Stimulated activated CD4-positive, alpha-beta T cell treated with anti-CD3 and anti-CD28 coated beads, Interleukin-4, amount 100 ng/mL, for 1 hour (primary cell): ENCODE measurements around the gene DUSP22.

Source experiments
- DNase-seq: peaks from one replicate; pipeline ENCODE4 v3.0.0-alpha.2; 2020

The DUSP22 gene

DNA sequence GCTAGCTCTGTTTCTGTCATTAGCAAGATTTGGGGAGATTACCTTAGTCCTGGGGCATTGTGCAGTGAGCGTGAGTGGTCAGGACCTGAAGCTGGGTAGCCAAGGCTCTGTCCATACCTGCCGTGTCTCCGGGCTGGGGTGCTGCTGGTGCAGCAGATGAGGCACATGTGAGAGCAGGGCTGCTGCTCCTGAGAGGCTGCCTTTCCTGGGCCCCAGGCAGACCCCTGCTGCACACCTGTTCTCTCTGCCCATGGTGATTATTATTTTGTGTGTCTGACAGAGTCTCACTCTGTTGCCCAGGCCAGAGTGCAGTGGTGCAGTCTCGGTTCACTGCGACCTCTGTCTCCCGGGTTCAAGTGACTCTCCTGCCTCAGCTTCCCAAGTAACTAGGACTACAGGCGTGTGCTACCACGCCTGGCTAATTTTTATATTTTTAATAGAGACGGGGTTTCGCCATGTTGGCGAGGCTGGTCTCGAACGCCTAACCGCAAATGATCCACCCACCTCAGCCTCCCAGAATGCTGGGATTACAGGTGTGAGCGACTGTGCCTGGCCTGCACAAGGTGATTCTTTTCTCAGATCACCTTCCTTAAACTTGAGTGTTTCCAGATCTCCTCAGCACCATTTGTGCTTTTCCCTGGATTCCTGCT lies 62.5 kb downstream of the DUSP22 start:
- no peak for DNase-seq

DNA sequence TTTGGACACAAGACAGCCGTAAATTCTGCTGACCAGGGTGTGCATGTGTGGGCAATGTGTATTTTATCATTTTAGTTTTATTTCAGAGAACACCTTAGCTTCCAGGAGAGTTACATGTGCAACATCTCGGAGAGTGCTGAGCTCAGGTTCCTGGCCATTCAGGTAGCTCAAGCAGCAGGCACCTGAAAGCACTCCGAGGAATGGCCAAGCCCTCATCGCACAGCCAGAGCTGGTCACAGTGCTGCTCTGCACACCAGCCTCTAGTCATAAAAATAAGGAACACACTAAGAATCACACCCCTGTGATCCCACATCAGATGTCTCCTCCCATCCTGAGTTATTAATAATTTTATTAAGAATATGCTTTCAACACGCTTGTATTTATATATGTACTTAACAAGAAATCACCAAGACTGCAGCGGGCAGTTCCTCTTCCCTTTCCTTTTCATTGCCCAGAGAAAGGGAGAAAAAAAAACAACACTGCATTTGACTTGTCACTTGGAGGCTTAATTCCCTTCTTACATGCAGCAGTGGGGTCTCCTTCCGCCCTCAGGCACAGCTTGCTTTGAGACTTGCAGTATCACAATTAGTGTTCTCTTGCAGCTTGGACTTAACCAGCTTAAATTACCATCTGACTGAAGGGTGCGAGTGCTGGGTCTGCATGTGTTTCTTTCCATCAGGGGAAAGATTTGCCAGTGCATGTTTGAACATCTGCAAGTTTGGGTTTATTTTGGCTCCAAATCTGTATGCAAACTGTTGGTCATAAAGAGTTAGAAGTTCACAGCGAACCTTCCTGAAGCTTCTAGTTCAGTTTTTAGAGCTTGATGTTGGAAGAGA lies 63.3 kb downstream of the DUSP22 start:
- DNase-seq = no peak

GRCh38 chr6:356828-357251 lies 64.6 kb downstream of the DUSP22 start:
- no peak for DNase-seq

DNA sequence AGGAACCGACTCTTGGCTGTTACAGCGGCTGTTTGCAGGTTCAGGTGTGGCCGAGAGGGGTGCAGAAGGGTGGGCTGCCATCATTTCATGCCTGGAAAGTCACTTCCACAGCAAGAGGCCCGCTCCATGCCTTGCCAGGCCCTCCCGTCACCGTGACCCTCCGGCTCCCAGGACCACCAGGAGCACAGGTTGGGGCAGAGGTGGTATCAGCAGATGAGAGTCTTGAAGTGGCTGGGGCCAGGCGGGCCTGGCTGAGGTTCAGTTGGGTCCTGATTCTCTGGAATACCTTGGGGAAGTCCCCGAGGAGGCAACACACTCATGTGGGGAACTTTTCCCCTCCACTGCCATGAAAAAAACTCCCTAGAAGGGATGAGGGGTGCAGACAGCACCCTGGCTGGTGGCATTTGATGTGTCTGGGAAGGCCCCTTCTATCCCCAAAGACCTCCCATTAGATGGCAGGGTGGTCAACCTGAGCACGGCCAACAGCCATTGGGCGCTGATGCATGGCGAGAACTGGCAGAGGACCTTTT lies 65.0 kb downstream of the DUSP22 start:
- DNase-seq = no peak

DNA sequence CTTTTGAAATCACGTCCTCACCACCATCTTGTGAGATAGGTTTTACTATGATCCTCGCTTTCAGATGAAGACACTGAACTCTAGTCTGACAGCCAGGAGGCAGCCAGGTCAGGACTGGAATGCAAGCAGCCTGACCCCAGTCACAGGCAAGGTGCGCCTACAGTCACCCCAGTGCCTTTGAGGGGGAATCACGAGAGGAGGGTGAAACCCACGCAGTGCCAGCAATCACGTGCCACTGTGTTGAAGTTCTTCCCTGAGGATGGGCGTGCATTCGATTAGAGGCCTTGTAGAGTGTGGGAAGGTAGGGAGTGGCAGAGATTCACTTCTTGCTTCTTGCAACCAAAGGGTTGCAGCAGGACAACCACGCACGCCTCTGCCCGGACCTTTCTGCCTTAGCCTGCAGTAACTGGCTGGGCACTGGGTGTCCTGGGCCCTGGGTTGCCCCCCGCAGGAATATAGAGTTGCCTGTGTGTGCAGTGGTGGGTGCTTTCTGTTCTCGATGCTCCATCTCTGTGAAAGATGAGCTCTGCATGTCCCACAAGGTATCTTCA lies 65.6 kb downstream of the DUSP22 start:
- DNase-seq = no peak

- DNase-seq = no peak
Observed at GRCh38 chr6:358432-358831, 66.1 kb downstream of the DUSP22 start.

DNA sequence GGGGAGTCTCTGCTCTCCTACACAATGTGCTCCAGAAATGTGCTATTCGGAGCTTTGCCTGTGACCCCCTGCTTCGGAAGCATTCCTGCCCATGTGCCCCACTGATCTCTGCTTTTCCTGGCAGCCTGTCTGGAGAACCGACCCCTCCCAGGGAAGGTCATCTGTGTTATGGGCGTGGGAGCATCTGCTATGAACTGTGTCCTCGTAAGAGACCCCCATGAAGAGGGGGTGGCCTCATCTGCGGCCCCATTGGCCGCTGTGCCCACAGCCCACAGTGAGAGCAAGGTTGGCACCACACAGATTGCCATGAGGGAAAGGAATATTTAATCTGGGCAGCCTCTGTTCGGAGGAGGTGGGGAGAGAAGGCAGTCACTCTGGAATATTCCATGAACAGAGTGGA lies 66.6 kb downstream of the DUSP22 start:
- DNase-seq = no peak

GRCh38 chr6:359261-360035 lies 67.2 kb downstream of the DUSP22 start:
- no peak for DNase-seq

DNA sequence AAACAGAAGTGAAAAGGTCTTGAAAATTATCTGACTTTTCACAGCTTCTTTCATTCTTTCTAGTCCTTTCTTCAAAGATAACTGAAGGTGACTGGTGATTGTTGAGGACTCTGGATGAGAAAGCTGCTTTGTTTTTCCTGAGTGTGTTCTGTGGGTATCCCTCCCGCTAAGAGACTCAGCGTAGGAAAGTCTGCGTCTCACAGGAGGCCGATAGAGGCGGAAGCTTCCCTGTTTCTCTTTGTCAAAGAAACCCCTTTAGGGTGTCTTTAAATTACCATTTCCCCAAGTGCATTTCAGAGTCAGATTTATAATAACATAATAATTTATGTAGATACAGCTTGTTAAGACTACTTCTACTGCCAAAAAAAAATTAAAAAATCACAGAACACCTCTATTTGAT lies 68.1 kb downstream of the DUSP22 start:
- DNase-seq = no peak

GRCh38 chr6:360764-361373 lies 68.6 kb downstream of the DUSP22 start:
- DNase-seq = no peak

DNA sequence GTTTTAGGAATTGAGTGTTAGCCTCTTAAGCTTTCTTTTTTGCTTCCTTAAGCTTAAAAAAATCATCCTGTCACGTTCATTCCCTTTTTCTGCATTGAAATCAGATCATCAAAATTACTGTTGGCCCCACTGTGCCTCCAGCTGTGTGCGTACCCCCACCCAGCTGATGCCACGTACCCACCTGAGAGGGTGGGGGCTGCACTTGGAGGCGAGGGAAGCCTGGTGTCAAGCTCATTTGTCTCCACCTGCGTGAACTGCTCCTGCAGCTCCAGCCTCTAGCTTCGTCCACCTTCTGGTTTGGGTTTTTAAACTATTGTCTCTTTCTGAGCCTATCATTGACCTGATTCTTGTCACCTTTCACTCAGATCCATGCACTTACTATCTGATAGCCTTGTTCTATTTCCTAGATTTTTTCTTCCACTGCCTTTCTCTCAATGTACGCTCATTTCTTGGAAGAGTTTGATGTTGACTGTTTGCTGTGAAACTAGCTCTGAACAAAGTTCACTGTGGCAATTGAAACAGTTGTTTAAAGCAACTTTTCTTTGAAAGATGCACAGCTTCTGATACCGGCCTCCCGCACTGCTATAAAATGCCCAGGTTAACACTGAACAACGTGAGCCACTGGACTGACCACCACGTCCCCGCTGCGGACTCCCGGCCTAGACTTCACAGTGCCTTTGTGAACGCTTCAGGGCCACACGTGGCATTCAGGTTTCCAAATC lies 69.3 kb downstream of the DUSP22 start:
- DNase-seq = no peak

- DNase-seq = no peak
Observed at GRCh38 chr6:362231-362923, 70.1 kb downstream of the DUSP22 start.

GRCh38 chr6:362924-363249 lies 70.6 kb downstream of the DUSP22 start:
- DNase-seq = no peak

- no peak for DNase-seq
Observed at GRCh38 chr6:363291-363690, 71.0 kb downstream of the DUSP22 start.

DNA sequence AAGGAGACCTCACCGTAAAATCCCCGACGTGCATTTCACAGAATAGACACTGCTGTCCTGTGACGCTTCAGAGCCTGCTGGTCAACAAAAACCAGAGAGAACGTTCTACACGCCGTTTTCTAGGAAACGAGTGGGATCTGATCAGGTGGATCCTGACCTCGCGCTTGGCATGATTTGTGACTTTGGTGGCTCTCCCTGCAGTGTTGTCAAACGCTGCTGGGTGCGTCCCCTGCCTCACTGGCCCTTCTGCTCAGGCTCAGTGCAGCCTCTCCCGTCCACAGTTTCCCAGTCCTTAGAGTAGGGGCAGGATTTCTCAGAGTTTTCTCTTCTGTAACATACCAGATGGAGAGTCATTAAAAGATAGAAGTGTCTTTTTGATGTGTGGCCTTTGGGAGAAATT lies 71.6 kb downstream of the DUSP22 start:
- no peak for DNase-seq

DNA sequence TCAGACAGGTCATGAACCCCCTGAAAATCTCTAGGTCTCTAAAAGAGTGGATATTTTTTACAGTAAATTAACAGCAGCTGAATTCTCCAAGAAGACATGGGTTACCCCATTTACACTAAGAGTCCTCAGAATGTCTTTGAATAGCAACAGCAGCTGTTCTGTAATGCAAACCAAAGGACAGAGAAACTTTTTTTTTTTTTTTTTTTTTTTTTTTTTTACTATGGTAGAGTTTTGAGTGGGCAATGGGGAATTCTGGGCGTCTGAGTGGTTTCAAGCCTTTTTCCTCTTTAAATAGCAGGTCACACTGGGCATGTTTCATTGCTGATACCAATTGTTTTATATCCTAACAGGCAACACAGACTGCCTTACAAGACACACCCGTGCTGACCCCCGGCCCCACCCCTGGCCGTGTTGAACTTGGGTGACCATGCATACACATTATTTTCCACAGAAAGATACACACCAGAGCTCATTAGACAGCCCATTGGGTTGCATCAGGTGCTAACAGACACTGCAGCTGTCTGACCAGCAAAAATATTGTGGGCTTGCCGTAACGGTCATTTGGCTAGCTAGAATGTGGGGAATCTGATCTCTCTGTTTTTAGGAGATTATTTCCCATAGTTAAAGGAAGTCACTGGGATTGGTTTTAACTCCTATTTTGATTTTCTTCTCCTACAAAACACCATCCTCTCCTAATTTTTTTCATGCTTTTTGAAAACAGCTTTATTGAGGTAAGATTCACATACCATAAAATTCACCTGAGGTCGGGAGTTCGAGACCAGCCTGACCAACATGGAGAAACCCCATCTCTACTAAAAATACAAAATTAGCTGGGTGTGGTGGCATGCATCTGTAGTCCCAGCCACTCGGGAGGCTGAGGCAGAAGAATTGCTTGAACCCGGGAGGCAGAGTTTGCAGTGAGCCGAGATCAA lies 72.6 kb downstream of the DUSP22 start:
- no peak for DNase-seq

DNA sequence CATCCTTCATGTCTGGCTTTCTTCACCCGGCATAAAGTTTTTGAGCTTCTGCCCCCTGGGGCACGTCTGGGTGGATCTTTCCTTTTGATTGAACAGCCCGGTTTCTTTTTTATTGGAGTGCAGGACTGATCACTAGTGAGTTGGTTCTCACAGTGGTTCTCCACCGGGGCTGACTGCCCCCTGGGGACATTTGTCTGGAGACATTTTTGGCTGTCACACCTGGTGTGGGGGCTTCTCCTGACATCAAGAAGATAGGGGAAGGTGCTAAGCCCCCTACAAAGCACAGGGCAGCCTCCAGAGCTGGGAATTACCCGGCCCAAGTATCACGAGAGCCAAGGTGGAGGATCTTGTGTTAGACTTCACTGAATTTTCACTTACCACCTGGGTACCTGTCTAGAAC lies 73.5 kb downstream of the DUSP22 start:
- DNase-seq = no peak

- DNase-seq = no peak
Observed at GRCh38 chr6:366389-367297, 74.4 kb downstream of the DUSP22 start.

GRCh38 chr6:367298-367794 lies 75.1 kb downstream of the DUSP22 start:
- DNase-seq = no peak
